ENCODE data around the gene ERBB2.

The ERBB2 gene

GRCh38 chr17:39739885-39740356 lies 40.1 kb downstream of the ERBB2 start:
- no peak for TF ChIP-seq CTCF (IDR thresholded peaks at IDR 0.05; ENCODE audit: insufficient read depth, low read depth, low read length, missing control alignments)
- H3K4me3 ChIP-seq (ENCODE audit: low read length) = peak overlapping the region; percentile 89
- peak; percentile 79 for DNase-seq (ENCODE audit: low read depth)

DNA sequence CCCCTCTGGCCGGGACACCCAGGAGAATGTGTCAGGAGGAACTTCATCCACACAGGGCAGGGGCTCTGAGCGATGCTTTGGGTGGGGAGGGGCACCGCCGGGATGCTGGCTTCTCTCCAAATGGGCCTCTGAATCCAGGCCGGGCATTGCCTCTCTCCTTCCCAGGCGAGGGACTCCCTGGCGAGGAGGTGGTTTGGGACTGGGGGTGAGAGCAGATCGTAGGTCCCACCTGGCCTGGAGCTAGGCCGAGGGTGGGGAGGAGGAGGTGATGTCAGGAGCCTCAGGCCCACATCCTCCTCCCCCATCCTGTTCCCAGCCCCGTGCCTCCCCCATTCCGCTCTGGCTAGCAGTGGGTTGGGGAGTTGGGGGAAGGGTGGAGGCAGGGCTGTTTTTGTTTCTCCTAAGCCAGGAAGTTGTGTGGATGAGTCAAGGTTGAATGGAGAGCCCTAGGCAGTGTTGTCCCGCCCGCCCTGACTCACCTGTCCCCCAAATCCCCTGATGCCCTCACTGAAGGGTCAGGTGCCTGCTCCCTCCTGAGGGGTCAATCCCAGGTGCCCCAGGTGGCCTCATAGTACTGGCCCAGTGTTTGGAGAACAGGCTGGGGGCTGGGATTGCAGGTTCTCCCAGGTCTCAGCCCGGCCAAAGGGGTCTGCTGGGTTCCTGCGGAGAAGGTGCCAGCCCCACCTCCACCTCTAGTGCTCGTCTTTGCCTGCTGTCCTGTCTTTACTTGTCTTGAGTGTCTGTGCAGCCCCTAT lies 40.7 kb downstream of the ERBB2 start:
- DNase-seq (ENCODE audit: low read depth) = peak; percentile 96
- no peak for TF ChIP-seq CTCF (IDR thresholded peaks at IDR 0.05; ENCODE audit: insufficient read depth, low read depth, low read length, missing control alignments)
- H3K4me3 ChIP-seq (ENCODE audit: low read length) = peak overlapping the region; percentile 89

DNA sequence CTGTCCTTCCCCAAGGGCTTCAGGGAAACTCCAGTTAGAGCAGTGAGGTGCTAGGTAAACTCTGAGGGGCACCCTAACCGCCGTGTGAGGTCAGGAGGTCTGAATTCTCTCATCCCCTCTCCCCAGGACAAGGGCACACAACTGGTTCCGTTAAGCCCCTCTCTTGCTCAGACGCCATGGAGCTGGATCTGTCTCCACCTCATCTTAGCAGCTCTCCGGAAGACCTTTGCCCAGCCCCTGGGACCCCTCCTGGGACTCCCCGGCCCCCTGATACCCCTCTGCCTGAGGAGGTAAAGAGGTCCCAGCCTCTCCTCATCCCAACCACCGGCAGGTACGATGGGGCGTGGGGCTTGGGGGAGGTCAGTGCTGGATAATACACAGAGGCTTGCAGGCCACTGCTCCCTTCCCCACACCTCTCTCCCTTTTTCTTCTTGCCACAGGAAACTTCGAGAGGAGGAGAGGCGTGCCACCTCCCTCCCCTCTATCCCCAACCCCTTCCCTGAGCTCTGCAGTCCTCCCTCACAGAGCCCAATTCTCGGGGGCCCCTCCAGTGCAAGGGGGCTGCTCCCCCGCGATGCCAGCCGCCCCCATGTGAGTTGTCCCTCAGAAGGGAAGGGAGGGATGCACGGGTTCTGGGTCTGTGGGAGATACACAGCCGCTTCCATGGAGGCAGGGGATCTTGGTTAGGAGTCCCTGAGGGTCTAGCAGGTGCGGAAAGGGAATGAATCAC lies 42.4 kb downstream of the ERBB2 start:
- DNase-seq (ENCODE audit: low read depth) = no peak
- TF ChIP-seq CTCF (IDR thresholded peaks at IDR 0.05; ENCODE audit: insufficient read depth, low read depth, low read length, missing control alignments) = no peak
- no peak overlapping the region for H3K4me3 ChIP-seq (ENCODE audit: low read length)

DNA sequence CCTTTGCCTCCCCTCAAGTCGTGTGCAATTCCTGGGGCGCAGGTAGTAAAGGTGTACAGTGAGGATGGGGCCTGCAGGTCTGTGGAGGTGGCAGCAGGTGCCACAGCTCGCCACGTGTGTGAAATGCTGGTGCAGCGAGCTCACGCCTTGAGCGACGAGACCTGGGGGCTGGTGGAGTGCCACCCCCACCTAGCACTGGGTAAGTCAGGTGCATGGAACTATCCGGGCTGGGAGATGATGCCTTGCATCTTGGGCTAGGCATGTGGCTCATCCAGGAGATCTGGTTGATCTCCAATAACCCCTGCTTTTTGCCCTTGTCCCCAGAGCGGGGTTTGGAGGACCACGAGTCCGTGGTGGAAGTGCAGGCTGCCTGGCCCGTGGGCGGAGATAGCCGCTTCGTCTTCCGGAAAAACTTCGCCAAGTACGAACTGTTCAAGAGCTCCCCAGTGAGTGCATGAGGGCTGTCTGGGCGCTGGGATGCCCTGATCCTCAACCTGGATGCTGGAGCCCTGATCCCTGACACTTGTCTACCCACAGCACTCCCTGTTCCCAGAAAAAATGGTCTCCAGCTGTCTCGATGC lies 43.1 kb downstream of the ERBB2 start:
- no peak for DNase-seq (ENCODE audit: low read depth)
- no peak for TF ChIP-seq CTCF (IDR thresholded peaks at IDR 0.05; ENCODE audit: insufficient read depth, low read depth, low read length, missing control alignments)
- H3K4me3 ChIP-seq (ENCODE audit: low read length) = no peak overlapping the region

DNA sequence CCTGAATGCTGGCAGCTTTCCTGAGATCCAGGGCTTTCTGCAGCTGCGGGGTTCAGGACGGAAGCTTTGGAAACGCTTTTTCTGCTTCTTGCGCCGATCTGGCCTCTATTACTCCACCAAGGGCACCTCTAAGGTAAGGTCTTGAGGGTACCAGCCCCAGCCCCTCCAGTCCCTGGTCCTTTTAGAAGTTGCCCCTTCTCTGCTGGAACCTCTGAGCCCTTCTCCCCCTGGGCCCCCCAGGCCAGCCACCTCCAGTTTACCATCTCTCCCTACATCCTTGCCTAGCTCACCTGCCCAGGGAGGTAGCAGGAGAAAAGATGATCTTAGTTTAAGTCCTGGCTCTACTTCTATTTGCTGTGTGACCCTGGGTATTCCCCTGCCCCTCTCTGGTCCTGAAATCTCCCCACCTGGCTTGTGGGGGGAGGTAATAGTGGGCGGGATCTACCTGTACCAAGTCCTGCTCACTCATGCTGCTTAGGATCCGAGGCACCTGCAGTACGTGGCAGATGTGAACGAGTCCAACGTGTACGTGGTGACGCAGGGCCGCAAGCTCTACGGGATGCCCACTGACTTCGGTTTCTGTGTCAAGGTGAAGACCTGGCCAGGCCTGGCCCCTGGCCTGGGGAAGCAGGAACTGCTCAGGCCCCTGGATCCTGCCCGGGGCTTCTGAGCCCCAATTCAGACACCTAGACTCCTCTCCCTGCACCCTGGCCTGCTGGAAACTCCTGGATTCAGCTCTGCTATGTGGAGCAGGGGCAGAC lies 44.4 kb downstream of the ERBB2 start:
- no peak for DNase-seq (ENCODE audit: low read depth)
- H3K4me3 ChIP-seq (ENCODE audit: low read length) = no peak overlapping the region
- TF ChIP-seq CTCF (IDR thresholded peaks at IDR 0.05; ENCODE audit: insufficient read depth, low read depth, low read length, missing control alignments) = no peak

DNA sequence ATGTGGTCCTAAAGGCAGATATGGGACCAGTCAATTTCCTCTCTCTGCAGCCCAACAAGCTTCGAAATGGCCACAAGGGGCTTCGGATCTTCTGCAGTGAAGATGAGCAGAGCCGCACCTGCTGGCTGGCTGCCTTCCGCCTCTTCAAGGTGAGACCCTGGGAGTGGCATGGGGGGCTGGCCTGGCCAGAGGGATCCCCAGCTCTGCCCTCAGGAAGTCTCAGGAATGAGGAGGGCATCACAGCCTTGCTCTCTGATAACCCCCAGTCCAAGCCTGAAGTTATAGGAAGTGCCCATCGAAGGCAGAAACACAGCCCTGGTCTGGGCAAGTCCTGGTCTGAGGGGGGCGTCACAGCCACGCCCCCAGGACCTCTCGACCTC lies 45.0 kb downstream of the ERBB2 start:
- no peak for TF ChIP-seq CTCF (IDR thresholded peaks at IDR 0.05; ENCODE audit: insufficient read depth, low read depth, low read length, missing control alignments)
- no peak overlapping the region for H3K4me3 ChIP-seq (ENCODE audit: low read length)
- no peak for DNase-seq (ENCODE audit: low read depth)

Measured in epithelial cell of esophagus (primary cell).